KMS-11 (cell line): ENCODE data around the gene NAGS.
"Not testable (repeated sequence)": the region's sequence is repeated elsewhere in the genome, so short reads cannot be mapped to it uniquely, and the experiment has no call there.

Source experiments
- H2AFZ ChIP-seq: fragments of 200-600 bp; sonication (generic); 2 replicates; pipeline ENCODE4 v1.6.1; 2016; ENCODE audit warnings: antibody characterized with exemption, mixed run types, low read depth
- H3K27ac ChIP-seq: fragments of 200-600 bp; sonication (generic); 2 replicates; pipeline ENCODE4 v1.6.1; 2016; ENCODE audit warnings: mild to moderate bottlenecking, mixed run types
- H3K27me3 ChIP-seq: fragments of 200-600 bp; sonication (generic); 2 replicates; pipeline ENCODE4 v1.6.1; 2017; ENCODE audit warnings: mild to moderate bottlenecking, low read depth, mixed run types, moderate library complexity; ENCODE audit not compliant: insufficient read depth
- H3K36me3 ChIP-seq: fragments of 200-600 bp; sonication (generic); 2 replicates; pipeline ENCODE4 v1.6.1; 2017; ENCODE audit warnings: mild to moderate bottlenecking, mixed run types; ENCODE audit not compliant: insufficient read depth
- H3K4me1 ChIP-seq: fragments of 200-600 bp; sonication (generic); 2 replicates; pipeline ENCODE4 v1.6.1; 2016; ENCODE audit warnings: mild to moderate bottlenecking, low read depth, mixed run types; ENCODE audit not compliant: poor library complexity, severe bottlenecking
- H3K4me2 ChIP-seq: fragments of 200-600 bp; sonication (generic); 2 replicates; pipeline ENCODE4 v1.7.0; 2016; ENCODE audit warnings: mild to moderate bottlenecking, mixed run types
- H3K4me3 ChIP-seq: fragments of 200-600 bp; sonication (generic); IDR thresholded peaks from 2 replicates; pipeline ENCODE4 v1.6.1; 2017; ENCODE audit warnings: low read depth, low read length, mixed read lengths; ENCODE audit not compliant: insufficient read depth
- H3K79me2 ChIP-seq: fragments of 200-600 bp; sonication (generic); 2 replicates; pipeline ENCODE4 v1.6.1; 2016; ENCODE audit warnings: low read depth, mixed run types; ENCODE audit not compliant: insufficient read depth
- H3K9ac ChIP-seq: fragments of 200-600 bp; sonication (generic); 2 replicates; pipeline ENCODE4 v1.6.1; 2016; ENCODE audit warnings: mild to moderate bottlenecking, mixed run types
- H4K20me1 ChIP-seq: fragments of 200-600 bp; sonication (generic); 2 replicates; pipeline ENCODE4 v1.6.1; 2016; ENCODE audit warnings: mild to moderate bottlenecking, mixed run types; ENCODE audit not compliant: insufficient read depth
- CTCF ChIP-seq: fragments of 200-600 bp; sonication (generic); conservative IDR thresholded peaks from 2 replicates; pipeline ENCODE4 v1.6.1; 2017; ENCODE audit warnings: low read depth, mild to moderate bottlenecking, antibody characterized with exemption, low read length, moderate library complexity, mixed read lengths

NAGS gene

DNA sequence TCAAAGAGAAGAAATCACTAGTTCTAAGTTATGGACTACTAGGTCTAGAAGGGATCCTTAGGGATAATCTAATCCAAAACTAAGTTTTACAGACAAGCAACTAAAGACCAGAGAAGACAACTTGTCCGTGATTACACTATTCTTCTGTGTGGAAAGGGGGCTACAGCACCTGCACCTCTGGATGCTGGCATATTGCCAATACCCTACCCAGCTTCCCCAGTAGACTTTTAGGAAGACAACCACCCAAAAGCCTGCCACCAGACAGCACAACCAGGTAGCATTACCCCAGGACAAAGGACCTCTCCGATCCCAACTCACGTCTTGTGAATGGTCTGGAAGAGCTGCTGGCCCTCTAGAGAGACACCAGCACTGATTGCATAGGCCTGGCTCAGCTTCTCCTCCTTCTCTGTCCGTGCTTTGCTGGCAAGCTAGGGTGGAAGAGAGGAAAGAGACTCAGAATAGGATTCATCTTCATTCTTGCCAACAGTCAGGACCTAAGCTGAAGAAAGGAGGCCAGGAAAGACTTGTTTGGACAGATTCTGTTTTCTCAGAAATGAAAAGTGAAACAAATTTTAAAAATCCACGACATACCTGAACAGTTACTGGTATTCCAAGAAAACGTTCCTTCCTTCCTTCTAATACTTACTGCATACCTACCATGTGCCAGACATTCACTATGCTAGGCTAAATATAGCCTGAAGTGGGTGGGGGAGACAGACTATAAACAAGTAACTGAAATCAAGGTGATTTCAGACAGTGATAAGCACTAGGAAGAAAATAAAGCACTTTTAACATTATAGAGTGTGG is 35.6 kb downstream of the NAGS start:
- Histone ChIP-seq H3K4me1 (peaks cover 14% of the 10 kb centered on the region), H3K9ac (no peak overlapping the region), H3K4me2 (no peak overlapping the region), H4K20me1 (peaks cover 9% of the 10 kb centered on the region; the same call in 1 of the 2 replicates), H2AFZ (no peak overlapping the region), H3K36me3 (peaks cover 4% of the 10 kb centered on the region; the same call in 1 of the 2 replicates), H3K4me3 (no peak overlapping the region), H3K79me2 (peaks cover 55% of the 10 kb centered on the region; the same call in 1 of the 2 replicates), H3K27ac (no peak overlapping the region), H3K27me3 (no peaks in the 10 kb centered on the region)
- no peak for TF ChIP-seq CTCF

DNA sequence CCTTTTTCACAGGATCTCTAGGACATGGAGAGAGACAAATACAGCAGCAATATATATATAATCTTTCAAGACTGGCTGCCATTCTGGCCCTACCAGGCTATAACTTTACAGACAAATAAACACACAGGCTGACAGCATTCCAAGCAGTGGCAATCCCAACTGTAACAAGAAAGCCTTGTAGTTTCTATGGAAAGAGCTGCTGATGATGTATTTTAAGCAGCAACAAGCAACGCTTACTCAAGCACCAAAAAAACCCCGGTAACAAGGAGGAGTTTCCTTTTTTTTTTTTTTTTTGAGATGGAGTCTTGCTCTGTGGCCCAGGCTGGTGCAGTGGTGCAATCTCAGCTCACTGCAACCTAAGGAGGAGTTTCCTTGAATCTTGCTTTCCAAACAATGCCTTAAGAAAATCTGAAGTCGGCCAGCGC is 38.9 kb downstream of the NAGS start:
- H3K79me2 ChIP-seq, result peaks cover 77% of the 10 kb centered on the region; the same call in 1 of the 2 replicates
- no peak overlapping the region for H2AFZ ChIP-seq
- peaks cover 9% of the 10 kb centered on the region; the same call in 1 of the 2 replicates for H4K20me1 ChIP-seq
- no peak overlapping the region for H3K9ac ChIP-seq
- TF ChIP-seq CTCF, result no peak
- no peaks in the 10 kb centered on the region for H3K27me3 ChIP-seq
- no peak overlapping the region for H3K27ac ChIP-seq
- peaks cover 14% of the 10 kb centered on the region for H3K4me1 ChIP-seq
- H3K4me2 ChIP-seq, result no peak overlapping the region
- H3K4me3 ChIP-seq, result no peak overlapping the region
- no peaks in the 10 kb centered on the region; the same call in 1 of the 2 replicates for H3K36me3 ChIP-seq

DNA sequence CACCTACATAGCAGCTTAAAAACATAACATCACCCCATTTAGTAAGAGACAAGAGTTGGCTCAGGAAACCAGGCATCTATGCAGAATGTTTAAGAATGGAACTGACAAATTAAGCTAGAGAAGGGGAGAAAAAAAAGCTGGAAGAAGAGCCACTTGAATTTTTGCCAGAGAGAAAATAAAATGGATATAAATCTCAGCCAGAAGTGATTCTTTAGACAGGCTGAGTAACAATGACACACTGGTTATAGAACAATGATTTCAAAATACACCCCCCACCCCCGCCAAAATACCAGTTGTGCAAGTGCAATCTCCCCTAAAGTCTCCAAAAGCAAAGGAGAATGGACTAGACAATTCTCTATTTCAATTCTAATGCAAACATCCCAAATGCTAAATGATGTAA is 39.6 kb downstream of the NAGS start:
- Histone ChIP-seq H3K9ac (no peak overlapping the region), H4K20me1 (peaks cover 9% of the 10 kb centered on the region; the same call in 1 of the 2 replicates), H3K4me1 (peaks cover 14% of the 10 kb centered on the region), H3K79me2 (peaks cover 80% of the 10 kb centered on the region; the same call in 1 of the 2 replicates), H3K27ac (no peak overlapping the region), H3K4me3 (no peak overlapping the region), H3K4me2 (no peak overlapping the region), H2AFZ (no peak overlapping the region), H3K36me3 (no peaks in the 10 kb centered on the region; the same call in 1 of the 2 replicates), H3K27me3 (no peaks in the 10 kb centered on the region)
- TF ChIP-seq CTCF, result no peak

DNA sequence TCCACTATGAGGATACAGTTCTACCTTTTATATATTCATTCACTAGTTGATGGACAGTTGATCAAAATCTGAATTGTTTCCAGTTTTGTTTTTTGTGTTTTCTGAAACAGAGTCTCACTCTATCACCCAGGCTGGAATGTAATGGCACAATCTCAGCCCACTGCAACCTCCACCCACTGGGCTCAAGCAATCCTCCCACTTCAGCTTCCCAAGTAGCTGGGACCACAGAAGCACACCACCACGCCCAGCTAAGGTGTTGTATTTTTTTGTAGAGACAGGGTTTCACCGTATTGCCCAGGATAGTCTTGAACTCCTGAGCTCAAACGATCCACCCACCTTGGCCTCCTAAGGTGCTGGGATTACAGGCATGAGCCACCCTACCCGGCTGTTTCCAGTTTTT is 41.1 kb downstream of the NAGS start:
- H3K4me1 ChIP-seq, result peaks cover 14% of the 10 kb centered on the region
- no peak overlapping the region for H2AFZ ChIP-seq
- no peak overlapping the region for H3K4me3 ChIP-seq
- H3K36me3 ChIP-seq, result no peaks in the 10 kb centered on the region; the same call in 1 of the 2 replicates
- H3K4me2 ChIP-seq, result no peak overlapping the region
- TF ChIP-seq CTCF, result no peak
- peaks cover 9% of the 10 kb centered on the region; the same call in 1 of the 2 replicates for H4K20me1 ChIP-seq
- H3K79me2 ChIP-seq, result peaks cover 83% of the 10 kb centered on the region; the same call in 1 of the 2 replicates
- H3K9ac ChIP-seq, result no peak overlapping the region
- H3K27ac ChIP-seq, result no peak overlapping the region
- H3K27me3 ChIP-seq, result no peaks in the 10 kb centered on the region

- not testable (repeated sequence) for H2AFZ ChIP-seq, H4K20me1 ChIP-seq, H3K27ac ChIP-seq, H3K4me3 ChIP-seq, H3K36me3 ChIP-seq, H3K27me3 ChIP-seq, H3K9ac ChIP-seq, H3K4me1 ChIP-seq, H3K4me2 ChIP-seq
- peaks cover 79% of the 10 kb centered on the region; the same call in 1 of the 2 replicates for H3K79me2 ChIP-seq
Observed at GRCh38 chr17:44046893-44047292, 42.5 kb downstream of the NAGS start.
